CD4-positive, alpha-beta T cell (primary cell): ENCODE results near the gene TM4SF4. TPM values are rescaled to one million over a fixed set of nuclear protein-coding genes. Genes with fewer than 3 reads are reported as not detected.

Experiments used
- ATAC-seq: fragments of 200-7000 bp; cut with Tn5 transposase; one replicate; pipeline ENCODE4 v1.10.0; 2022; ENCODE audit warnings: mild to moderate bottlenecking; ENCODE audit not compliant: poor library complexity
- CTCF ChIA-PET: fragments of 350-600 bp; sonication (Branson Sonifier 250); formaldehyde crosslinking; loops from one replicate; lab custom pipeline; 2021; ENCODE audit warnings: antibody characterized with exemption, inconsistent platforms; lab: Charles Lee
- POLR2A ChIA-PET: fragments of 350-600 bp; sonication (Branson Sonifier 250); formaldehyde crosslinking; loops from one replicate; lab custom pipeline; 2021; ENCODE audit warnings: antibody characterized with exemption, inconsistent platforms; lab: Charles Lee
- DNase-seq, 14 experiments: peaks; one replicate each; pipeline ENCODE4 v3.0.0-alpha.2; 2013 to 2020; ENCODE audit warnings: mixed read lengths in 2 of 14
- H3K27ac ChIP-seq, 2 donors: one replicate each; pipeline versions ENCODE4 v1.5.1 to v1.7.0; 2013; ENCODE audit warnings: low read length in 2 of 2, low read depth in 1 of 2, mild to moderate bottlenecking in 1 of 2
- H3K27me3 ChIP-seq, 2 experiments: 1 replicate in 1 of 2; 2 replicates in 1 of 2; pipeline versions ENCODE4 v1.6.1 to v1.7.0; 2013; ENCODE audit warnings: low read length in 2 of 2, control low read depth in 1 of 2, mild to moderate bottlenecking in 1 of 2, moderate library complexity in 1 of 2; ENCODE audit not compliant: insufficient read depth in 2 of 2, control insufficient read depth in 1 of 2
- H3K36me3 ChIP-seq: one replicate; pipeline ENCODE4 v1.6.1; 2013; ENCODE audit warnings: low read length, control low read depth; ENCODE audit not compliant: insufficient read depth
- H3K4me1 ChIP-seq: one replicate; pipeline ENCODE4 v1.6.1; 2013; ENCODE audit warnings: low read length, control low read depth; ENCODE audit not compliant: insufficient read depth
- H3K4me3 ChIP-seq: one replicate; pipeline ENCODE4 v1.5.1; 2013; ENCODE audit warnings: mild to moderate bottlenecking, low read length, moderate library complexity
- H3K9me3 ChIP-seq, 2 experiments: 1 replicate in 1 of 2; 2 replicates in 1 of 2; pipeline versions ENCODE4 v1.6.1 to v1.7.0; 2013; ENCODE audit warnings: low read length in 2 of 2, mild to moderate bottlenecking in 2 of 2, control low read depth in 1 of 2, moderate library complexity in 1 of 2; ENCODE audit not compliant: control insufficient read depth in 1 of 2, insufficient read depth in 1 of 2
- H3K27ac Mint-ChIP-seq: one replicate; pipeline ENCODE4 v1.8.0; 2020; ENCODE audit warnings: mixed read lengths
- H3K27me3 Mint-ChIP-seq: one replicate; pipeline ENCODE4 v1.8.0; 2021; ENCODE audit warnings: mixed read lengths
- H3K36me3 Mint-ChIP-seq: one replicate; pipeline ENCODE4 v1.8.0; 2021; ENCODE audit warnings: low read depth, mixed read lengths
- H3K4me1 Mint-ChIP-seq: one replicate; pipeline ENCODE4 v1.8.0; 2021; ENCODE audit warnings: low read depth, mixed read lengths
- H3K4me3 Mint-ChIP-seq: one replicate; pipeline ENCODE4 v1.8.0; 2020; ENCODE audit warnings: mild to moderate bottlenecking, mixed read lengths
- H3K9me3 Mint-ChIP-seq: one replicate; pipeline ENCODE4 v1.8.0; 2020; ENCODE audit warnings: mixed read lengths
- intact Hi-C, 2 experiments: fragments of 100-400 bp; cut with DNase I in 1 of 2; cut with micrococcal nuclease in 1 of 2; formaldehyde crosslinking; loops; one replicate each; pipeline versions ENCODE4 v1.15.1 to v1.9.0; 2023 to 2025; cut with DNase I, micrococcal nuclease
- total RNA-seq, 174 experiments: library from RNA in 2 of 174; stranded (reverse) in 2 of 174; gene quantifications; one replicate each; pipeline ENCODE4 v1.2.3 and lab custom pipeline; 2021 to 2026
- TF ChIP-seq, protein P1 (sequence below): fragments of 200-600 bp; IDR thresholded peaks from one replicate; pipeline ENCODE4 v1.8.0; 2022; ENCODE audit warnings: antibody characterized with exemption, mild to moderate bottlenecking

The TM4SF4 gene
- total RNA-seq, 2 experiments from 2014 or later, result not detected

GRCh38 chr3:149428087-149428486, 46.4 kb upstream of the TM4SF4 start:
- Mint-ChIP-seq H3K4me3 (no peak overlapping the region), H3K27me3 (peaks cover 12% of the 10 kb centered on the region), H3K27ac (no peak overlapping the region), H3K36me3 (no peaks in the 10 kb centered on the region), H3K9me3 (no peaks in the 10 kb centered on the region), H3K4me1 (no peaks in the 10 kb centered on the region)
- TF ChIP-seq, protein P1, sequence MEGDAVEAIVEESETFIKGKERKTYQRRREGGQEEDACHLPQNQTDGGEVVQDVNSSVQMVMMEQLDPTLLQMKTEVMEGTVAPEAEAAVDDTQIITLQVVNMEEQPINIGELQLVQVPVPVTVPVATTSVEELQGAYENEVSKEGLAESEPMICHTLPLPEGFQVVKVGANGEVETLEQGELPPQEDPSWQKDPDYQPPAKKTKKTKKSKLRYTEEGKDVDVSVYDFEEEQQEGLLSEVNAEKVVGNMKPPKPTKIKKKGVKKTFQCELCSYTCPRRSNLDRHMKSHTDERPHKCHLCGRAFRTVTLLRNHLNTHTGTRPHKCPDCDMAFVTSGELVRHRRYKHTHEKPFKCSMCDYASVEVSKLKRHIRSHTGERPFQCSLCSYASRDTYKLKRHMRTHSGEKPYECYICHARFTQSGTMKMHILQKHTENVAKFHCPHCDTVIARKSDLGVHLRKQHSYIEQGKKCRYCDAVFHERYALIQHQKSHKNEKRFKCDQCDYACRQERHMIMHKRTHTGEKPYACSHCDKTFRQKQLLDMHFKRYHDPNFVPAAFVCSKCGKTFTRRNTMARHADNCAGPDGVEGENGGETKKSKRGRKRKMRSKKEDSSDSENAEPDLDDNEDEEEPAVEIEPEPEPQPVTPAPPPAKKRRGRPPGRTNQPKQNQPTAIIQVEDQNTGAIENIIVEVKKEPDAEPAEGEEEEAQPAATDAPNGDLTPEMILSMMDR, result no peak
- H3K4me3 ChIP-seq, result no peak overlapping the region
- H3K36me3 ChIP-seq, result no peaks in the 10 kb centered on the region
- intact Hi-C loops, result no loop called here
- DNase-seq, result no peak
- ChIA-PET POLR2A (no interaction called here), CTCF (no interaction called here)
- no peak for ATAC-seq
- H3K9me3 ChIP-seq, result no peaks in the 10 kb centered on the region
- peaks cover 3 to 9% of the 10 kb centered on the region in 2 experiments for H3K27me3 ChIP-seq
- H3K27ac ChIP-seq, result no peak overlapping the region
- H3K4me1 ChIP-seq, result no peaks in the 10 kb centered on the region

GRCh38 chr3:149430216-149430615, 44.3 kb upstream of the TM4SF4 start:
- TF ChIP-seq, protein P1, result no peak
- Mint-ChIP-seq H3K4me1 (no peaks in the 10 kb centered on the region), H3K36me3 (no peaks in the 10 kb centered on the region), H3K4me3 (no peak overlapping the region), H3K27ac (no peak overlapping the region), H3K27me3 (peaks cover 17% of the 10 kb centered on the region), H3K9me3 (no peaks in the 10 kb centered on the region)
- Histone ChIP-seq H3K27ac (no peak overlapping the region), H3K27me3 (peaks cover 5 to 9% of the 10 kb centered on the region in 2 experiments), H3K4me1 (no peaks in the 10 kb centered on the region), H3K36me3 (no peaks in the 10 kb centered on the region), H3K9me3 (no peaks in the 10 kb centered on the region), H3K4me3 (no peak overlapping the region)
- intact Hi-C loops, result no loop called here
- DNase-seq (no peak), ATAC-seq (no peak)
- ChIA-PET POLR2A (no interaction called here), CTCF (interaction anchor here (0.6 to 1.2 kb wide), 2 partner anchors 34 to 228 kb away, joined by 3 read pairs; no protein-coding TSS in a partner anchor)

GRCh38 chr3:149432149-149432548, 42.3 kb upstream of the TM4SF4 start:
- no peak overlapping the region for H3K27ac ChIP-seq
- H3K4me1 ChIP-seq, result no peaks in the 10 kb centered on the region
- no peaks in the 10 kb centered on the region for H3K36me3 ChIP-seq
- no peak overlapping the region for H3K27ac Mint-ChIP-seq
- H3K4me3 ChIP-seq, result no peak overlapping the region
- H3K9me3 Mint-ChIP-seq, result no peaks in the 10 kb centered on the region
- ChIA-PET CTCF (no interaction called here), POLR2A (no interaction called here)
- no peak overlapping the region for H3K4me3 Mint-ChIP-seq
- TF ChIP-seq, protein P1, result no peak
- no peaks in the 10 kb centered on the region for H3K36me3 Mint-ChIP-seq
- no peaks in the 10 kb centered on the region for H3K9me3 ChIP-seq
- intact Hi-C loops, result no loop called here
- H3K4me1 Mint-ChIP-seq, result no peaks in the 10 kb centered on the region
- no peak for DNase-seq
- H3K27me3 ChIP-seq, result peaks cover 0 to 5% of the 10 kb centered on the region in 2 experiments
- no peak for ATAC-seq
- H3K27me3 Mint-ChIP-seq, result peaks cover 17% of the 10 kb centered on the region
